HG03064 (cell line): ENCODE data around the gene ZBTB7C.

Experiments used
- ATAC-seq: cut with Tn5 transposase; IDR thresholded peaks from one replicate; pipeline ENCODE4 v1.9.1; 2021; ENCODE audit warnings: low read depth; ENCODE audit not compliant: unreplicated experiment

ZBTB7C gene

GRCh38 chr18:48418539-48419276, 9.5 kb upstream of the ZBTB7C start:
- ATAC-seq = no peak

- no peak for ATAC-seq
Observed at GRCh38 chr18:48417985-48418384, 8.8 kb upstream of the ZBTB7C start.

- no peak for ATAC-seq
Observed at GRCh38 chr18:48413342-48413741, 4.2 kb upstream of the ZBTB7C start.

- no peak for ATAC-seq
Observed at GRCh38 chr18:48412339-48412929, 3.3 kb upstream of the ZBTB7C start.

- peak; percentile 92 for ATAC-seq
Observed at GRCh38 chr18:48410095-48410920, 1.1 kb upstream of the ZBTB7C start.

- ATAC-seq = no peak
Observed at GRCh38 chr18:48409591-48410094, 460 bp upstream of the ZBTB7C start.

- no peak for ATAC-seq
Observed at GRCh38 chr18:48408111-48408726, 964 bp downstream of the ZBTB7C start.

GRCh38 chr18:48407358-48407757, 1.8 kb downstream of the ZBTB7C start:
- no peak for ATAC-seq

GRCh38 chr18:48405978-48406377, 3.2 kb downstream of the ZBTB7C start:
- ATAC-seq = no peak

GRCh38 chr18:48404716-48405507, 4.3 kb downstream of the ZBTB7C start:
- ATAC-seq = no peak

GRCh38 chr18:48402953-48403352, 6.2 kb downstream of the ZBTB7C start:
- ATAC-seq = no peak

GRCh38 chr18:48399303-48400075, 9.7 kb downstream of the ZBTB7C start:
- no peak for ATAC-seq

GRCh38 chr18:48398074-48398473, 11.1 kb downstream of the ZBTB7C start:
- ATAC-seq = no peak

GRCh38 chr18:48397021-48397420, 12.2 kb downstream of the ZBTB7C start:
- ATAC-seq = no peak

GRCh38 chr18:48396561-48396960, 12.6 kb downstream of the ZBTB7C start:
- ATAC-seq = no peak

- ATAC-seq = no peak
Observed at GRCh38 chr18:48395646-48396045, 13.5 kb downstream of the ZBTB7C start.

- no peak for ATAC-seq
Observed at GRCh38 chr18:48394176-48394575, 15.0 kb downstream of the ZBTB7C start.

GRCh38 chr18:48393776-48394175, 15.4 kb downstream of the ZBTB7C start:
- no peak for ATAC-seq

GRCh38 chr18:48393170-48393569, 16.0 kb downstream of the ZBTB7C start:
- ATAC-seq = no peak
